Measurements from ENCODE around the gene TSPEAR. TPM values are rescaled to one million over a fixed set of nuclear protein-coding genes. Genes with fewer than 3 reads are reported as not detected.

The TSPEAR gene
- polyA plus RNA-seq, 4 donors: 0.09 to 0.53 (median 0.27) TPM; not detected in 1

DNA sequence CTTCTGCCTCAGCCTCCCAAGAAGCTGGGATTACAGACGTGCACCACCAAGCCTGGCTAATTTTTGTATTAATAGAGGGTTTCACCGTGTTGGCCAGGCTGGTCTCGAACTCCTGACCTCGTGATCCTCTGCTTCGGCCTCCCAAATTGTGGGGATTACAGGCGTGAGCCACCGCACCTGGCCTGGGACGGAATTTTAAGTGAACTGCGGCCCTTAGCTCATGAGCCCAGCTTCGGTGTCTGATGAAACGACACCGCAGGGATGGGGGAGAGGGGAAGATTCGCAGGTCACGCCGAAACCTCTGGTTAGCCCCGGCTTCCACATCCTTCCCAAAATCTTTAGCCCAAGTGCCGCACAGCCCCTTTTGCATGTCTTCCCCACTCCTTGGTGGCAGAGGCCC lies 217.0 kb downstream of the TSPEAR start:
- peaks cover 0 to 11% of the 10 kb centered on the region in 2 donors for H3K9me3 ChIP-seq (ENCODE audit: control insufficient read depth in 2 of 2, insufficient read depth in 1 of 2, low read depth in 1 of 2, low read length in 1 of 2)
- H3K27me3 ChIP-seq (ENCODE audit: control insufficient read depth in 3 of 3, insufficient read depth in 3 of 3, low read length in 3 of 3): no peaks in the 10 kb centered on the region
- WGBS, 3 donors: 92 to 94% (median 93%) methylated on average over 17 of the region's 17 CpGs

DNA sequence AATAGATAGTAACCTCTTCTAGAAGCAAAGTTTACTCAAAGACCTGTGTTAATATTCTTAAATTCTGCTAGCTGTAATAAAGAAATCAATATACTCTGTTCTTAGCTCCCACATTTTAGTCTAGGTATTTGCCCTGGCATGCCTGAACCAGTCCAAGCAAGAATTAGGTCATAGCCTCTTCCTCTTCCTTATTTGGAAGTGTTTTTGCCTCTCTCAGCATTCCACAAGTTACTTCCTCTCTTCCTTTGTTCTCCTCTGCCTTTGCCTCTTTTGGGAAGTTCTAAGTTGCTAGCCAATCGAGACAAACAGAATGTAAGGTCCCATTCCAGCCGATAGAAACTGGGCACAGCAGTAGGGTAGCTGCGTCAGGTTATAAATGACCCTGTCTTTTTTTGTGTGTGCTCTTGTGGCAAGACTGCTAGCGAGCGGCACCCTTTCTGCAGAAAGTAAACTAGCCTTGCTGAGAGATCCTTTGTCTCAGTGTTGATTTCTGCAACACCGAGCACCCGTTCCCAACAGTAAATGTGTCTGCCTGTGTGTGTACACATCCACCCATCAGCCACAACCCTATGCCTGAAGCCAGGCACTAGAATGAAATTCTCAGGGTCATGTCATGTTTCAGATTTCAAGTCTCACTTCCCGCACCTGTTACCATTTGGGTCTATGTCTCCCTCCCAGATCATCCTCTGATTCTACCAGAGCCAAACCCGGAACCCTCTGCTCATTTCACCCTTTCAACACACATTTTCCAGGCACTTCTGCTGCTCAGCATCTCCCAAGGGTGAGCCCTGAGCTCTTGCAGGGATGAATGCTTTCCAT lies 218.6 kb downstream of the TSPEAR start:
- H3K36me3 ChIP-seq (ENCODE audit: control insufficient read depth in 3 of 3, insufficient read depth in 2 of 3, low read depth in 1 of 3, low read length in 3 of 3): no peaks in the 10 kb centered on the region
- FAIRE-seq (no peak), DNase-seq (no peak)
- peaks cover 0 to 3% (median 0%) of the 10 kb centered on the region in 3 donors for H3K4me1 ChIP-seq (ENCODE audit: control insufficient read depth in 3 of 3, insufficient read depth in 2 of 3, low read depth in 1 of 3, low read length in 2 of 3)
- H3K27me3 ChIP-seq (ENCODE audit: control insufficient read depth in 3 of 3, insufficient read depth in 3 of 3, low read length in 3 of 3): no peaks in the 10 kb centered on the region
- 88 to 95% (median 93%) methylated on average over 9 of the region's 9 CpGs for WGBS, 3 donors
- H3K9me3 ChIP-seq (ENCODE audit: control insufficient read depth in 2 of 2, insufficient read depth in 1 of 2, low read depth in 1 of 2, low read length in 1 of 2): peaks cover 0 to 19% of the 10 kb centered on the region in 2 donors
- H3K4me3 ChIP-seq (ENCODE audit: low read depth in 1 of 3, low read length in 3 of 3): no peak overlapping the region
- H3K27ac ChIP-seq (ENCODE audit: low read depth in 1 of 3, low read length in 2 of 3): no peak overlapping the region

More for the DNA sequence above, 217.0 kb downstream of the TSPEAR start:
- Histone ChIP-seq H3K4me3 (ENCODE audit: low read depth in 1 of 3, low read length in 3 of 3) (no peak overlapping the region), H3K27ac (ENCODE audit: low read depth in 1 of 3, low read length in 2 of 3) (no peak overlapping the region), H3K36me3 (ENCODE audit: control insufficient read depth in 3 of 3, insufficient read depth in 2 of 3, low read depth in 1 of 3, low read length in 3 of 3) (no peaks in the 10 kb centered on the region), H3K4me1 (ENCODE audit: control insufficient read depth in 3 of 3, insufficient read depth in 2 of 3, low read depth in 1 of 3, low read length in 2 of 3) (peaks cover 0 to 13% (median 3%) of the 10 kb centered on the region in 3 donors)
- FAIRE-seq (no peak), DNase-seq (no peak)

DNA sequence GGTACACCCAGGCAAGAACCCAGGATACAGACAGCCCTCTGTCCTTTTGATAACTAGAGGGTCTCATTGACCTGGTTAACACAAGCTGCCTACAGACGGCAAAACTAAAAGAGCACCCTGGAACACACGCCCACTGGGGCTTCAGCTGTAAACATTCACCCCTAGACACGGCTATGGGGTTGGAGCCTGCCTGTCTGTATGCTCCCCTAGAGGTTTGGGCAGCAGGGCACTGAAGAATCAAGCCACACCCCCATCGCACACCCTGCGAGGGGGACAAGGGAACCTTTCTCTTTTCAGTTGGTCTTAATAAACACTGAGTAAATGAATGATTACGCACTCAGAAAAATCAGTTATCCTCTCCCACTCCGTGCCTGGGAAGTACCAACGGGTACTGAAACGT lies 220.6 kb downstream of the TSPEAR start:
- Histone ChIP-seq H3K4me1 (ENCODE audit: control insufficient read depth in 3 of 3, insufficient read depth in 2 of 3, low read depth in 1 of 3, low read length in 2 of 3) (no peaks in the 10 kb centered on the region), H3K9me3 (ENCODE audit: control insufficient read depth in 2 of 2, insufficient read depth in 1 of 2, low read depth in 1 of 2, low read length in 1 of 2) (peaks cover 0 to 20% of the 10 kb centered on the region in 2 donors), H3K27me3 (ENCODE audit: control insufficient read depth in 3 of 3, insufficient read depth in 3 of 3, low read length in 3 of 3) (no peaks in the 10 kb centered on the region), H3K27ac (ENCODE audit: low read depth in 1 of 3, low read length in 2 of 3) (no peak overlapping the region), H3K36me3 (ENCODE audit: control insufficient read depth in 3 of 3, insufficient read depth in 2 of 3, low read depth in 1 of 3, low read length in 3 of 3) (no peaks in the 10 kb centered on the region), H3K4me3 (ENCODE audit: low read depth in 1 of 3, low read length in 3 of 3) (no peak overlapping the region)
- DNase-seq: no peak
- FAIRE-seq: no peak
- 83 to 89% (median 85%) methylated on average over 9 of the region's 9 CpGs for WGBS, 3 donors

DNA sequence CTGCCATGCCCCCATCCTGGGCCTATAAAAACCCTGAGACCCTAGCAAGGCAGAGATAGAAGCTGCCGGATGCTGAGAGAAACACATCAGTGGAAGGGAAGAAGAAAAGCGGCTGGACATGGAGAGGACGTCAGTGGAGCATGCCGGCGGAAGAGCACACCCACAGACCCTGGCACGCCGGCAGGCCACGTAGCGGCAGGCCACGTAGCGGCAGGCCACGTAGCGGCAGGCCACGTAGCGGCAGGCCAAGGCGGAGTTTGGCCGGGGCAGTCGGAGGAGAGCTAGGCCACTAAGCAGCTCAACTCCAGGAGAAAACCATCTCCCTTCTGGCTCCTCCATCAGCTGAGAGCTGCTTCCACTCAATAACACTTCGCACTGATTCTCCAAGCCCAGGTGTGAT lies 221.0 kb downstream of the TSPEAR start:
- no peak for FAIRE-seq
- Histone ChIP-seq H3K9me3 (ENCODE audit: control insufficient read depth in 2 of 2, insufficient read depth in 1 of 2, low read depth in 1 of 2, low read length in 1 of 2) (peaks cover 0 to 20% of the 10 kb centered on the region in 2 donors), H3K4me3 (ENCODE audit: low read depth in 1 of 3, low read length in 3 of 3) (no peak overlapping the region), H3K27me3 (ENCODE audit: control insufficient read depth in 3 of 3, insufficient read depth in 3 of 3, low read length in 3 of 3) (peaks cover 0 to 2% (median 0%) of the 10 kb centered on the region in 3 donors), H3K4me1 (ENCODE audit: control insufficient read depth in 3 of 3, insufficient read depth in 2 of 3, low read depth in 1 of 3, low read length in 2 of 3) (no peaks in the 10 kb centered on the region), H3K27ac (ENCODE audit: low read depth in 1 of 3, low read length in 2 of 3) (no peak overlapping the region), H3K36me3 (ENCODE audit: control insufficient read depth in 3 of 3, insufficient read depth in 2 of 3, low read depth in 1 of 3, low read length in 3 of 3) (no peaks in the 10 kb centered on the region)
- no peak for DNase-seq
- WGBS, 3 donors: 95% methylated on average over 18 to 19 of the region's 19 CpGs

DNA sequence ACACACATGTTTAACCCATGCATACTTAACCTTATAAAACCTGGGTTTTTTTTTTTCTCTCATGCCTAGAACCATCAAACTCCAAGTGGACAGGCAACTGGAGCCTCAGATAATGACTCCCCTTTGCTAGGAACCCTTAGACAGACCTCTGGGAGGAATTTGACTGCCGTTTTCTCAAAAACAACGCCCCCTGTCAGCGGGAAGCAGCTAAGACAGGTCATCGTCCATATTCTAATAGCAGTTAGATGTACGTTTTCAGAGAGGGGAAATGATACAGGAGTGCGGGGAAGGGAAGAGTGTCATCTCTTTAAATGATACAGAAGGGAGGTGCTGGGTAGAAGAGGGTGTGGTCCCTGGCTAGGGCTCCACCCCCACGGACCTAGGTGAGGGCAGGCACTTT lies 221.4 kb downstream of the TSPEAR start:
- DNase-seq: no peak
- FAIRE-seq: no peak
- 18 to 33% (median 28%) methylated on average over 7 of the region's 7 CpGs for WGBS, 3 donors

DNA sequence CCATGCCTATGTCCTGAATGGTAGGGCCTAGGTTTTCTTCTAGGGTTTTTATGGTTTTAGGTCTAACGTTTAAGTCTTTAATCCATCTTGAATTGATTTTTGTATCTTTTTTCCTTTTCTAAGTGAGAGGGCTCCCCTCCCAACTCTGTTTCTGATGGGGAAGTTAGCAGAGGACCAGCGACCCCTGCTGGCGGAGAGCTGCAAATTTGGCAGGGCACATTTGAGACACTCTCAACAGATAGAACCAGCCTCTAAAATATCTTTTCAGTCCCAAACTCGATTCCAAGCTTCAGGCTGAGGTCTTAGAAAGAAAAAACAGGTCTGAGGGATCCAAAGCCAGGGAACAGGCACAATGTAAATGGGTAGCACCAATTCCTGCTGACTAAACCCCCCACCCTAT lies 223.5 kb downstream of the TSPEAR start:
- FAIRE-seq (no peak), DNase-seq (no peak)
- Histone ChIP-seq H3K9me3 (ENCODE audit: control insufficient read depth in 2 of 2, insufficient read depth in 1 of 2, low read depth in 1 of 2, low read length in 1 of 2) (peaks cover 0 to 12% of the 10 kb centered on the region in 2 donors), H3K27ac (ENCODE audit: low read depth in 1 of 3, low read length in 2 of 3) (no peak overlapping the region), H3K36me3 (ENCODE audit: control insufficient read depth in 3 of 3, insufficient read depth in 2 of 3, low read depth in 1 of 3, low read length in 3 of 3) (no peaks in the 10 kb centered on the region), H3K4me3 (ENCODE audit: low read depth in 1 of 3, low read length in 3 of 3) (no peak overlapping the region), H3K27me3 (ENCODE audit: control insufficient read depth in 3 of 3, insufficient read depth in 3 of 3, low read length in 3 of 3) (peaks cover 0 to 2% (median 0%) of the 10 kb centered on the region in 3 donors), H3K4me1 (ENCODE audit: control insufficient read depth in 3 of 3, insufficient read depth in 2 of 3, low read depth in 1 of 3, low read length in 2 of 3) (no peaks in the 10 kb centered on the region)
- WGBS, 3 donors: 34 to 52% (median 52%) methylated on average over 4 of the region's 4 CpGs

More for the DNA sequence above, 221.4 kb downstream of the TSPEAR start:
- Histone ChIP-seq H3K27me3 (ENCODE audit: control insufficient read depth in 3 of 3, insufficient read depth in 3 of 3, low read length in 3 of 3) (peaks cover 0 to 2% (median 0%) of the 10 kb centered on the region in 3 donors), H3K4me3 (ENCODE audit: low read depth in 1 of 3, low read length in 3 of 3) (no peak overlapping the region), H3K9me3 (ENCODE audit: control insufficient read depth in 2 of 2, insufficient read depth in 1 of 2, low read depth in 1 of 2, low read length in 1 of 2) (peaks cover 0 to 20% of the 10 kb centered on the region in 2 donors), H3K27ac (ENCODE audit: low read depth in 1 of 3, low read length in 2 of 3) (no peak overlapping the region), H3K4me1 (ENCODE audit: control insufficient read depth in 3 of 3, insufficient read depth in 2 of 3, low read depth in 1 of 3, low read length in 2 of 3) (no peaks in the 10 kb centered on the region), H3K36me3 (ENCODE audit: control insufficient read depth in 3 of 3, insufficient read depth in 2 of 3, low read depth in 1 of 3, low read length in 3 of 3) (no peaks in the 10 kb centered on the region)

DNA sequence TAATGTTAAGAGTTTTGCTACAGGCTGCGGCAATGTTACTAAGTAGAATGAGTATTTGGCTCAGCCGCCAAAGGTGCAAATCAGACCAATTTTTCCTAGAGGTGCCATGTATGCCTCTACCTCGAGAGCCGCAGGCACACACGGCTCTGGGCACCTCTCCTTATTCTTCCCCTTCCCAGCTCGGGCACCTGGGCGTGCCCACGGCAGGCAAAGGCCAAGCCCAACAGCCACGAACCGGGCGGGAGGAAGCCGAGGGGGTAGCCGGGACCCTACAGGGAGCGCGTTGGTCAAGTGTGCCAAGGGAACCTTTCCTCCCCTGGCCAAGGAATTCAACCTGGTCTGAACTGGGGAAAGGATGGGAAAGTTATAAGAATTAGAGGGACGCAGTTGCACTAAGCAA lies 225.1 kb downstream of the TSPEAR start:
- Histone ChIP-seq H3K27ac (ENCODE audit: low read depth in 1 of 3, low read length in 2 of 3) (no peak overlapping the region), H3K9me3 (ENCODE audit: control insufficient read depth in 2 of 2, insufficient read depth in 1 of 2, low read depth in 1 of 2, low read length in 1 of 2) (peaks cover 0 to 9% of the 10 kb centered on the region in 2 donors), H3K36me3 (ENCODE audit: control insufficient read depth in 3 of 3, insufficient read depth in 2 of 3, low read depth in 1 of 3, low read length in 3 of 3) (no peaks in the 10 kb centered on the region), H3K27me3 (ENCODE audit: control insufficient read depth in 3 of 3, insufficient read depth in 3 of 3, low read length in 3 of 3) (peaks cover 0 to 2% (median 0%) of the 10 kb centered on the region in 3 donors), H3K4me1 (ENCODE audit: control insufficient read depth in 3 of 3, insufficient read depth in 2 of 3, low read depth in 1 of 3, low read length in 2 of 3) (peaks cover 0 to 7% (median 0%) of the 10 kb centered on the region in 3 donors), H3K4me3 (ENCODE audit: low read depth in 1 of 3, low read length in 3 of 3) (no peak overlapping the region)
- WGBS, 3 donors: 47 to 77% (median 53%) methylated on average over 16 of the region's 16 CpGs
- DNase-seq (no peak), FAIRE-seq (no peak)

DNA sequence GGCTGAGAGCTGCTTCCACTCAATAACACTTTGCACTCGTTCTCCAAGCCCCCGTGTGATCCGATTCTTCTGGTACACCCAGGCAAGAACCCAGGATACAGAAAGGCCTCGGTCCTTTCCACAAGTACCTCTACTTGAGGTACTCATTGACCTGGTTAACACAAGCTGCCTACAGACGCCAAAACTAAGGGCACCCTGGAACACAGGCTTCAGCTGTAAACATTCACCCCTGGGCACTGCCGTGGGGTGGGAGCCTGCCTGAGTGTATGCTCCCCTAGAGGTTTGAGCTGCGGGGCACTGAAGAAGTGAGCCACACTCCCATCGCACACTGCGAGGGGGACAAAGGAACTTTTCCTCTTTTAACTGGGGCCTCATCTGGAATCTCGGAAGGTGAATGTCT lies 225.6 kb downstream of the TSPEAR start:
- DNase-seq: no peak
- WGBS, 3 donors: 65 to 79% (median 66%) methylated on average over 10 of the region's 10 CpGs
- Histone ChIP-seq H3K27me3 (ENCODE audit: control insufficient read depth in 3 of 3, insufficient read depth in 3 of 3, low read length in 3 of 3) (peaks cover 0 to 2% (median 0%) of the 10 kb centered on the region in 3 donors), H3K4me3 (ENCODE audit: low read depth in 1 of 3, low read length in 3 of 3) (no peak overlapping the region), H3K27ac (ENCODE audit: low read depth in 1 of 3, low read length in 2 of 3) (no peak overlapping the region), H3K4me1 (ENCODE audit: control insufficient read depth in 3 of 3, insufficient read depth in 2 of 3, low read depth in 1 of 3, low read length in 2 of 3) (peaks cover 0 to 7% (median 0%) of the 10 kb centered on the region in 3 donors), H3K36me3 (ENCODE audit: control insufficient read depth in 3 of 3, insufficient read depth in 2 of 3, low read depth in 1 of 3, low read length in 3 of 3) (no peaks in the 10 kb centered on the region), H3K9me3 (ENCODE audit: control insufficient read depth in 2 of 2, insufficient read depth in 1 of 2, low read depth in 1 of 2, low read length in 1 of 2) (peaks cover 0 to 9% of the 10 kb centered on the region in 2 donors)
- no peak for FAIRE-seq
